Right lobe of liver (tissue), 6 donors: ENCODE results near the gene NUP210. TPM values are rescaled to one million over a fixed set of nuclear protein-coding genes. Genes with fewer than 3 reads are reported as not detected.
"Not testable (repeated sequence)": the region's sequence is repeated elsewhere in the genome, so short reads cannot be mapped to it uniquely, and the experiment has no call there.

ENCODE experiments used
- ATAC-seq, 4 donors: fragments of 200-7000 bp; cut with Tn5 transposase; one replicate each; pipeline ENCODE4 v1.9.1; 2020; ENCODE audit warnings: mild to moderate bottlenecking in 4 of 4, moderate library complexity in 4 of 4
- DNase-seq, 3 donors: peaks; one replicate each; pipeline ENCODE4 v3.0.0-alpha.2; 2020
- H3K27ac ChIP-seq, 3 donors: fragments of 200-600 bp; one replicate each; pipeline ENCODE4 v1.8.0; 2022
- H3K27me3 ChIP-seq, 2 donors: fragments of 200-600 bp; one replicate each; pipeline ENCODE4 v1.8.0; 2022
- H3K36me3 ChIP-seq, 4 donors: fragments of 200-600 bp; sonication (generic) in 1 of 4; one replicate each; pipeline versions ENCODE4 v1.5.1 to v1.8.0; 2017 to 2022; ENCODE audit warnings: control low read depth in 1 of 4
- H3K4me1 ChIP-seq, 4 donors: fragments of 200-600 bp; sonication (generic) in 1 of 4; one replicate each; pipeline versions ENCODE4 v1.5.1 to v1.8.0; 2017 to 2022; ENCODE audit warnings: control low read depth in 1 of 4
- H3K4me3 ChIP-seq, 3 donors: fragments of 200-600 bp; one replicate each; pipeline ENCODE4 v1.8.0; 2022
- H3K9me3 ChIP-seq, 4 donors: fragments of 200-600 bp; sonication (generic) in 1 of 4; one replicate each; pipeline versions ENCODE4 v1.5.1 to v1.8.0; 2017 to 2022; ENCODE audit warnings: control low read depth in 1 of 4
- CTCF ChIP-seq, 4 donors: fragments of 200-600 bp in 3 of 4; fragments of 450-650 bp in 1 of 4; IDR thresholded peaks; one replicate each; pipeline versions ENCODE4 v1.5.1 to v1.8.0; 2016 to 2022; ENCODE audit warnings: antibody characterized with exemption in 4 of 4, mild to moderate bottlenecking in 2 of 4
- POLR2A ChIP-seq: fragments of 450-650 bp; IDR thresholded peaks from one replicate; pipeline ENCODE4 v1.6.1; 2017; ENCODE audit warnings: antibody characterized with exemption, mild to moderate bottlenecking
- WGBS: methylation state at CpG from one replicate; pipeline ENCODE4 v1.1.6; 2018; ENCODE audit warnings: low coverage, low lambda C conversion rate; ENCODE audit not compliant: insufficient coverage; ENCODE audit errors: missing lambda C conversion rate; 5-methylcytosine and 5-hydroxymethylcytosine counted together
- intact Hi-C, 2 donors: fragments of 100-400 bp; cut with DNase I; formaldehyde crosslinking; loops; one replicate each; pipeline versions ENCODE4 v1.11.2 to v1.14.1; 2022
- total RNA-seq, 6 experiments: library from RNA; depleted of rRNA in 2 of 6; stranded (reverse); fragments of >200 nt in 2 of 6; fragmentation: NEBNext Ultra II Directional in 3 of 6; extraction: Animal tissue kit (Norgen Biotek cat#: 25700) in 3 of 6; gene quantifications; one replicate each; pipeline versions ENCODE4 v1.1.0 to v1.2.4, GENCODE V29; 2016 to 2023
- donor health status: DM: no; HTN: yes; CAD: no.
- donor health status: DM: no; HTN: no; CAD: no.
- donor health status: DM: no; HTN: no; CAD: no.
- donor health status: DM: no; HTN: yes; CAD: no.
- donor health status: DM: no; HTN: yes; CAD: no.

The NUP210 gene
- total RNA-seq, 6 experiments from 2014 or later, result 11.7 to 17.7 (median 15.6) TPM

- intact Hi-C loops, result no loop called here
- H3K9me3 ChIP-seq, result no peaks in the 10 kb centered on the region
- DNase-seq (no peak), ATAC-seq (peak; percentile 1 to 12 (median 3))
- H3K27ac ChIP-seq, result no peak overlapping the region
- TF ChIP-seq POLR2A (no peak), CTCF (IDR thresholded peaks at IDR 0.05) (no peak)
- no peaks in the 10 kb centered on the region for H3K36me3 ChIP-seq
- H3K27me3 ChIP-seq, result no peaks in the 10 kb centered on the region
- H3K4me3 ChIP-seq, result peak overlapping the region; percentile 42 to 60 (median 50)
- WGBS, result 4% methylated on average over 4 of the region's 7 CpGs
- peaks cover 0 to 3% (median 0%) of the 10 kb centered on the region in 4 donors for H3K4me1 ChIP-seq
Measured at GRCh38 chr3:13451301-13451673, 31.2 kb upstream of the NUP210 start.

GRCh38 chr3:13442882-13443281 is 22.8 kb upstream of the NUP210 start:
- WGBS, result 83% methylated on average over 1 of the region's 2 CpGs
- intact Hi-C loops, ATAC-seq, H3K27ac ChIP-seq, H3K27me3 ChIP-seq, H3K4me1 ChIP-seq, H3K4me3 ChIP-seq, H3K36me3 ChIP-seq, DNase-seq, H3K9me3 ChIP-seq: not testable (repeated sequence)

- no peak overlapping the region for H3K4me3 ChIP-seq
- H3K27me3 ChIP-seq, result no peaks in the 10 kb centered on the region
- H3K27ac ChIP-seq, result no peak overlapping the region
- WGBS, result 65% methylated on average over 4 of the region's 4 CpGs
- DNase-seq (no peak), ATAC-seq (no peak)
- no peaks in the 10 kb centered on the region for H3K9me3 ChIP-seq
- no peaks in the 10 kb centered on the region for H3K36me3 ChIP-seq
- intact Hi-C loops, result no loop called here
- no peak for TF ChIP-seq POLR2A
- no peak for TF ChIP-seq CTCF (IDR thresholded peaks at IDR 0.05)
- no peaks in the 10 kb centered on the region for H3K4me1 ChIP-seq
Measured at GRCh38 chr3:13440204-13440817, 20.2 kb upstream of the NUP210 start.

- intact Hi-C loops, H3K36me3 ChIP-seq, DNase-seq, H3K27me3 ChIP-seq, H3K4me1 ChIP-seq, ATAC-seq, H3K27ac ChIP-seq, H3K9me3 ChIP-seq, H3K4me3 ChIP-seq: not testable (repeated sequence)
- whole genome bisulfite sequencing, result 83% methylated on average over 4 of the region's 4 CpGs
Measured at GRCh38 chr3:13436213-13436612, 16.1 kb upstream of the NUP210 start.

- no peak overlapping the region for H3K27ac ChIP-seq
- DNase-seq (no peak), ATAC-seq (no peak)
- no peak overlapping the region for H3K4me3 ChIP-seq
- no peak for TF ChIP-seq CTCF (IDR thresholded peaks at IDR 0.05)
- TF ChIP-seq POLR2A, result no peak
- no peaks in the 10 kb centered on the region for H3K27me3 ChIP-seq
- 90% methylated on average over 2 of the region's 5 CpGs for WGBS
- no peaks in the 10 kb centered on the region for H3K36me3 ChIP-seq
- intact Hi-C loops, result no loop called here
- H3K4me1 ChIP-seq, result peaks cover 0 to 6% (median 0%) of the 10 kb centered on the region in 4 donors
- H3K9me3 ChIP-seq, result no peaks in the 10 kb centered on the region
Measured at GRCh38 chr3:13433912-13434311, 13.8 kb upstream of the NUP210 start.
